H1 (cell line): ENCODE data around the gene ACOD1. TPM values are rescaled to one million over a fixed set of nuclear protein-coding genes. Genes with fewer than 3 reads are reported as not detected.

ENCODE experiments used
- CTCF ChIA-PET: fragments of 300-600 bp; sonication (Branson Sonifier 250); formaldehyde crosslinking; loops from one replicate; lab custom pipeline; 2021; ENCODE audit not compliant: partially characterized antibody; lab: Charles Lee
- POLR2A ChIA-PET: fragments of 300-600 bp; sonication (Branson Sonifier 250); formaldehyde crosslinking; loops from one replicate; lab custom pipeline; 2021; ENCODE audit warnings: inconsistent platforms; ENCODE audit not compliant: partially characterized antibody; lab: Charles Lee
- DNase-seq, 2 experiments: peaks; one replicate each; pipeline versions ENCODE4 v3.0.0 to v3.0.0-alpha.2; 2010 to 2022; ENCODE audit warnings: low spot score in 2 of 2, low read depth in 1 of 2, mixed read lengths in 1 of 2
- FAIRE-seq: peaks from 2 replicates; lab custom pipeline; 2011; peaks lifted over from hg19 to GRCh38; lab: Jason Lieb, UNC
- H2AFZ ChIP-seq: 2 replicates; pipeline ENCODE4 v1.8.1; 2012; ENCODE audit warnings: low read length, inconsistent platforms
- H2AK5ac ChIP-seq: 2 replicates; pipeline ENCODE4 v1.6.1; 2013; ENCODE audit warnings: low read depth, low read length
- H2BK120ac ChIP-seq: replicated peaks from 2 replicates; pipeline ENCODE3; 2013; ENCODE audit warnings: low read depth, low read length, inconsistent platforms
- H2BK12ac ChIP-seq: 2 replicates; pipeline ENCODE4 v1.6.1; 2013; ENCODE audit warnings: low read depth, low read length
- H2BK15ac ChIP-seq: 2 replicates; pipeline ENCODE4 v1.6.1; 2013; ENCODE audit warnings: low read length
- H2BK20ac ChIP-seq: 2 replicates; pipeline ENCODE4 v1.6.1; 2013; ENCODE audit warnings: low read length
- H2BK5ac ChIP-seq: 2 replicates; pipeline ENCODE4 v1.6.1; 2013; ENCODE audit warnings: low read depth, low read length
- H3K14ac ChIP-seq: 2 replicates; pipeline ENCODE4 v1.6.1; 2013; ENCODE audit warnings: inconsistent platforms; ENCODE audit not compliant: insufficient read length
- H3K18ac ChIP-seq: 2 replicates; pipeline ENCODE4 v1.6.1; 2013; ENCODE audit warnings: low read length; ENCODE audit errors: extremely low read depth
- H3K23ac ChIP-seq: 2 replicates; pipeline ENCODE4 v1.6.1; 2013; ENCODE audit warnings: inconsistent platforms; ENCODE audit not compliant: insufficient read length
- H3K23me2 ChIP-seq: 2 replicates; pipeline ENCODE4 v1.6.1; 2013; ENCODE audit warnings: low read depth, low read length
- H3K27ac ChIP-seq: 2 replicates; pipeline ENCODE4 v1.6.1; 2011; ENCODE audit warnings: low read depth, low read length, inconsistent platforms
- H3K27me3 ChIP-seq, 4 experiments: replicated peaks in 1 of 4; 1 replicate in 1 of 4; 2 replicates in 3 of 4; pipeline versions ENCODE4 v1.6.1 to v1.8.1; 2011 to 2013; ENCODE audit warnings: low read length in 3 of 4, mild to moderate bottlenecking in 3 of 4, inconsistent platforms in 2 of 4, mixed read lengths in 2 of 4, moderate library complexity in 1 of 4; ENCODE audit not compliant: control insufficient read depth in 3 of 4, insufficient read depth in 3 of 4; ENCODE audit errors: extremely low read depth in 1 of 4
- H3K36me3 ChIP-seq, 4 experiments: 2 replicates each; pipeline versions ENCODE4 v1.6.1 to v1.8.1; 2011 to 2013; ENCODE audit warnings: mild to moderate bottlenecking in 4 of 4, low read length in 3 of 4, moderate library complexity in 2 of 4, control low read depth in 1 of 4, inconsistent platforms in 1 of 4; ENCODE audit not compliant: insufficient read depth in 4 of 4, control insufficient read depth in 2 of 4
- H3K4ac ChIP-seq: replicated peaks from 2 replicates; pipeline ENCODE3; 2013; ENCODE audit warnings: low read length, low read depth, mixed read lengths, inconsistent platforms; ENCODE audit not compliant: insufficient read length
- H3K4me1 ChIP-seq, 4 experiments: replicated peaks in 1 of 4; 1 replicate in 1 of 4; 2 replicates in 3 of 4; pipeline versions ENCODE4 v1.6.1 to v1.8.1; 2011 to 2013; ENCODE audit warnings: low read length in 3 of 4, inconsistent platforms in 2 of 4, mixed read lengths in 1 of 4; ENCODE audit not compliant: insufficient read depth in 4 of 4, control insufficient read depth in 3 of 4
- H3K4me2 ChIP-seq, 2 experiments: 2 replicates each; pipeline versions ENCODE4 v1.6.1 to v1.8.1; 2011 to 2013; ENCODE audit warnings: low read depth in 2 of 2, low read length in 2 of 2, control low read depth in 1 of 2, inconsistent platforms in 1 of 2, mild to moderate bottlenecking in 1 of 2; ENCODE audit not compliant: insufficient read depth in 1 of 2
- H3K4me3 ChIP-seq, 4 experiments: fragments of 200-600, 300-600 bp in 1 of 4; sonication (generic), shearing (Covaris generic), sonication (Bioruptor Twin) in 1 of 4; 2 replicates each; pipeline versions ENCODE4 v1.5.1 to v1.8.1; 2011 to 2016; ENCODE audit warnings: low read length in 4 of 4, low read depth in 3 of 4, control low read depth in 2 of 4, inconsistent platforms in 2 of 4, mild to moderate bottlenecking in 2 of 4, mixed read lengths in 1 of 4, moderate library complexity in 1 of 4; ENCODE audit not compliant: insufficient read depth in 2 of 4; ENCODE audit errors: extremely low read depth in 1 of 4
- H3K56ac ChIP-seq: replicated peaks from 2 replicates; pipeline ENCODE3; 2013; ENCODE audit warnings: low read depth, mild to moderate bottlenecking, mixed read lengths, low read length, inconsistent platforms; ENCODE audit not compliant: insufficient read length
- H3K79me1 ChIP-seq: 2 replicates; pipeline ENCODE4 v1.6.1; 2013; ENCODE audit warnings: low read depth, low read length, control low read depth
- H3K79me2 ChIP-seq, 2 experiments: 2 replicates each; pipeline versions ENCODE4 v1.6.1 to v1.8.1; 2012 to 2013; ENCODE audit warnings: low read length in 2 of 2, mild to moderate bottlenecking in 2 of 2, inconsistent platforms in 1 of 2; ENCODE audit not compliant: insufficient read depth in 2 of 2, control insufficient read depth in 1 of 2
- H3K9ac ChIP-seq, 4 experiments: replicated peaks in 1 of 4; 1 replicate in 1 of 4; 2 replicates in 3 of 4; pipeline versions ENCODE4 v1.6.1 to v1.8.1; 2011 to 2013; ENCODE audit warnings: low read depth in 3 of 4, low read length in 3 of 4, control low read depth in 2 of 4, mild to moderate bottlenecking in 2 of 4, moderate library complexity in 2 of 4, inconsistent platforms in 1 of 4; ENCODE audit errors: extremely low read depth in 1 of 4
- H3K9me3 ChIP-seq, 2 experiments: 2 replicates each; pipeline versions ENCODE4 v1.6.1 to v1.8.1; 2012 to 2013; ENCODE audit warnings: mild to moderate bottlenecking in 2 of 2, moderate library complexity in 2 of 2, control low read depth in 1 of 2, inconsistent platforms in 1 of 2, low read depth in 1 of 2, low read length in 1 of 2, mixed read lengths in 1 of 2; ENCODE audit not compliant: insufficient read depth in 2 of 2
- H4K20me1 ChIP-seq, 2 experiments: replicated peaks in 1 of 2; 2 replicates each; pipeline versions ENCODE3 to v1.8.1; 2011 to 2013; ENCODE audit warnings: inconsistent platforms in 2 of 2, low read length in 2 of 2, mild to moderate bottlenecking in 1 of 2; ENCODE audit not compliant: insufficient read depth in 2 of 2, control insufficient read depth in 1 of 2
- H4K5ac ChIP-seq: 2 replicates; pipeline ENCODE4 v1.6.1; 2013; ENCODE audit warnings: low read length, low read depth, mixed read lengths, inconsistent platforms; ENCODE audit not compliant: insufficient read length
- H4K8ac ChIP-seq: 2 replicates; pipeline ENCODE4 v1.8.0; 2013; ENCODE audit warnings: mild to moderate bottlenecking, moderate library complexity, low read length, inconsistent platforms; ENCODE audit not compliant: insufficient read depth; ENCODE audit errors: extremely low read depth
- H4K91ac ChIP-seq: replicated peaks from 2 replicates; pipeline ENCODE3; 2013; ENCODE audit warnings: low read length, mixed read lengths, inconsistent platforms; ENCODE audit not compliant: insufficient read length
- EZH2 ChIP-seq: fragments of 200-600 bp; sonication (generic); IDR thresholded peaks from 2 replicates; pipeline ENCODE4 v1.7.1; 2012; ENCODE audit warnings: low read depth, mild to moderate bottlenecking, moderate library complexity, low read length, inconsistent platforms; ENCODE audit not compliant: severe bottlenecking
- GABPA ChIP-seq: IDR thresholded peaks from 2 replicates; pipeline ENCODE4 v1.6.1; 2011; ENCODE audit warnings: mild to moderate bottlenecking, low read length, moderate library complexity, borderline replicate concordance; ENCODE audit not compliant: insufficient read depth
- RNF2 ChIP-seq: fragments of 200-900, 300-1000 bp; sonication (generic); IDR thresholded peaks from 2 replicates; pipeline ENCODE4 v1.7.1; 2016; ENCODE audit warnings: borderline replicate concordance, low read depth, mild to moderate bottlenecking, antibody characterized with exemption, low read length; ENCODE audit not compliant: poor library complexity, severe bottlenecking; ENCODE audit errors: missing control alignments
- SAP30 ChIP-seq: fragments of 300-600 bp; sonication (generic); IDR thresholded peaks from 2 replicates; pipeline ENCODE4 v1.7.1; 2012; ENCODE audit warnings: low read length, moderate library complexity, mild to moderate bottlenecking, inconsistent platforms; ENCODE audit not compliant: insufficient read depth, insufficient replicate concordance
- SIX5 ChIP-seq: IDR thresholded peaks from 2 replicates; pipeline ENCODE4 v1.6.1; 2011; ENCODE audit warnings: mild to moderate bottlenecking, low read depth, low read length
- TAF7 ChIP-seq: optimal IDR thresholded peaks from 2 replicates; pipeline ENCODE3; 2011; ENCODE audit warnings: low read depth, mild to moderate bottlenecking, inconsistent platforms, low read length, moderate library complexity, borderline replicate concordance
- WGBS, 2 experiments: shearing (Covaris generic) in 1 of 2; methylation state at CpG; one replicate each; pipeline versions ENCODE4 v1.1.6 to v1.1.7; 2013 to 2015; ENCODE audit warnings: low lambda C conversion rate in 2 of 2, mixed read lengths in 2 of 2, inconsistent platforms in 1 of 2, low coverage in 1 of 2, missing lambda C conversion rate in 1 of 2; ENCODE audit not compliant: insufficient replicate concordance in 2 of 2, insufficient coverage in 1 of 2, insufficient read length in 1 of 2; ENCODE audit errors: extremely low coverage in 1 of 2, missing lambda C conversion rate in 1 of 2; 5-methylcytosine and 5-hydroxymethylcytosine counted together
- polyA plus RNA-seq, 7 experiments: library from polyadenylated mRNA; depleted of rRNA in 3 of 7; stranded (reverse) in 5 of 7; unstranded in 2 of 7; fragments of >200 nt in 5 of 7; fragments of 200-250 nt in 2 of 7; gene quantifications; 1 replicate in 5 of 7; 2 replicates in 1 of 7; 4 replicates in 1 of 7; pipeline versions ENCODE4 v1.2.1 to v1.2.3, GENCODE V29; 2011 to 2013; ENCODE audit warnings: missing spikeins in 2 of 7, mixed read lengths in 2 of 7
- total RNA-seq: library from RNA; stranded (reverse); fragmentation: NEBNext Ultra II Directional; extraction: Animal tissue kit (Norgen Biotek cat#: 25700); gene quantifications from 2 replicates; pipeline ENCODE4 v1.2.1, GENCODE V29; 2021
- TF ChIP-seq, protein P1 (sequence below): IDR thresholded peaks from 2 replicates; pipeline ENCODE4 v1.6.1; 2012; ENCODE audit warnings: inconsistent platforms

The ACOD1 gene
- total and polyA plus RNA-seq, 2 of the 8 experiments (the other 6 are each of a cell fraction or from before 2014, with no cell fraction given): not detected

GRCh38 chr13:76936763-76937162, 11.5 kb upstream of the ACOD1 start:
- H3K79me1 ChIP-seq: no peaks in the 10 kb centered on the region
- no peaks in the 10 kb centered on the region for H3K23me2 ChIP-seq
- FAIRE-seq: no peak
- H3K4me1 ChIP-seq: no peaks in the 10 kb centered on the region
- no peak overlapping the region for H3K9ac ChIP-seq
- no peak overlapping the region for H3K4me3 ChIP-seq
- no peaks in the 10 kb centered on the region for H3K9me3 ChIP-seq
- no peak for DNase-seq
- H3K27ac ChIP-seq: no peak overlapping the region
- no peak overlapping the region for H3K56ac ChIP-seq
- no peak overlapping the region for H2BK12ac ChIP-seq
- no peak overlapping the region for H2BK15ac ChIP-seq
- no peak overlapping the region for H3K23ac ChIP-seq
- H2AK5ac ChIP-seq: no peak overlapping the region
- H2BK20ac ChIP-seq: no peak overlapping the region
- POLR2A ChIA-PET: no interaction called here
- no peak overlapping the region for H2BK120ac ChIP-seq
- TF ChIP-seq RNF2: no peak
- no peak for TF ChIP-seq TAF7
- TF ChIP-seq GABPA: no peak
- no peak for TF ChIP-seq SIX5
- TF ChIP-seq, protein P1, sequence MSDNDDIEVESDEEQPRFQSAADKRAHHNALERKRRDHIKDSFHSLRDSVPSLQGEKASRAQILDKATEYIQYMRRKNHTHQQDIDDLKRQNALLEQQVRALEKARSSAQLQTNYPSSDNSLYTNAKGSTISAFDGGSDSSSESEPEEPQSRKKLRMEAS: no peak
- no peak for TF ChIP-seq EZH2
- no peak for TF ChIP-seq SAP30
- no peaks in the 10 kb centered on the region for H3K79me2 ChIP-seq
- no peak overlapping the region for H4K8ac ChIP-seq
- H2AFZ ChIP-seq: no peak overlapping the region
- no peaks in the 10 kb centered on the region for H4K20me1 ChIP-seq
- no peak overlapping the region for H4K5ac ChIP-seq
- no peak overlapping the region for H4K91ac ChIP-seq
- no peak overlapping the region for H2BK5ac ChIP-seq
- WGBS, 2 experiments: 91% methylated on average over 2 of the region's 2 CpGs; no CpG with 5 or more reads in 1 of the 2 experiments
- no peaks in the 10 kb centered on the region for H3K27me3 ChIP-seq
- no peak overlapping the region for H3K4ac ChIP-seq
- CTCF ChIA-PET: interaction anchor here (0.9 to 1.2 kb wide), 2 partner anchors 44 to 62 kb away, joined by 3 read pairs; no protein-coding TSS in a partner anchor
- no peaks in the 10 kb centered on the region for H3K36me3 ChIP-seq
- no peak overlapping the region for H3K4me2 ChIP-seq
- no peak overlapping the region for H3K18ac ChIP-seq
- no peak overlapping the region for H3K14ac ChIP-seq
